Subcutaneous abdominal adipose tissue (tissue), 5 donors: Measurements from ENCODE around the gene UQCR10.
"Not testable (repeated sequence)": the region's sequence is repeated elsewhere in the genome, so short reads cannot be mapped to it uniquely, and the experiment has no call there.

Experiments used
- H3K27ac ChIP-seq: one replicate; pipeline ENCODE4 v1.7.0; 2013; ENCODE audit warnings: low read depth, mild to moderate bottlenecking, inconsistent platforms, low read length, moderate library complexity
- H3K27me3 ChIP-seq, 5 donors: one replicate each; pipeline ENCODE4 v1.7.0; 2013; ENCODE audit warnings: low read length in 5 of 5, inconsistent platforms in 1 of 5; ENCODE audit not compliant: control insufficient read depth in 5 of 5, insufficient read depth in 4 of 5
- H3K36me3 ChIP-seq, 5 donors: one replicate each; pipeline ENCODE4 v1.7.0; 2013; ENCODE audit warnings: low read length in 5 of 5; ENCODE audit not compliant: control insufficient read depth in 5 of 5, insufficient read depth in 5 of 5
- H3K4me1 ChIP-seq, 5 donors: one replicate each; pipeline ENCODE4 v1.7.0; 2013; ENCODE audit warnings: low read length in 5 of 5, mild to moderate bottlenecking in 3 of 5, moderate library complexity in 1 of 5; ENCODE audit not compliant: control insufficient read depth in 5 of 5, insufficient read depth in 5 of 5
- H3K4me3 ChIP-seq, 5 donors: one replicate each; pipeline ENCODE4 v1.7.0; 2013; ENCODE audit warnings: low read length in 5 of 5, low read depth in 1 of 5
- H3K9ac ChIP-seq, 5 donors: one replicate each; pipeline ENCODE4 v1.7.0; 2013; ENCODE audit warnings: low read length in 5 of 5, mild to moderate bottlenecking in 4 of 5, moderate library complexity in 3 of 5
- H3K9me3 ChIP-seq, 5 donors: one replicate each; pipeline ENCODE4 v1.7.0; 2013; ENCODE audit warnings: low read length in 5 of 5; ENCODE audit not compliant: control insufficient read depth in 5 of 5
- donor health status: healthy.
- donor health status: healthy.
- donor health status: healthy.
- donor health status: healthy.
- donor health status: healthy.

The UQCR10 gene

DNA sequence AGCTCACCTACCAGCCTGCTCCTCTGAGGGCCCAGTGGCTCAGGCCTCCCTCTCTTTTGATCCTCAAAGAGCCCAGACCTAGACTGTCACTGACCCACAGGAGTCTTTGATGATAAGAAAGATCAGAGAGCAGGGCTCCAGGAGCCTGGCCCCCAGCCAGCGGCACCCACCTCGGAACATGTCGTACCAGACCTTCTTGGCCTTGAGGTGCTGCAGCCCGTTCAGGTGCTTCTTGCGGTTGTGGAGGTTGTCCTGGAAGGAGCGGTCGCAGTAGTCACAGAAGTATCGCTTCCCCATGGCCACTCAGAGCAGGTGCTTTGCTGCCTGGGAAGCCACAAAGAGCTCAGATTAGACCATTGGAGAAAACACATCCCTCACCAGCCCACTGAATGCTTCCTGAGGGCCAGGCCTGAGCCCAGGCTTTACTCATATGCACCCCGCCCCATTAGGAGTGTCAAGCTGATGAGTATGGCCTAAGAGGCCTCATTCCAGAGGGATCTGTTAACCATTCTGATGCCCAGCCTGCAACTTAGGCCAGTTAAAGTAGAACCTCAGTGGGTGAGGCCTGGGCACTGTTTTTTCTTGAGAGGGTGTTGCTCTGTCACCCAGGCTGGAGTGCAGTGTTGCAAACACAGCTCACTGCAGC, 18.8 kb upstream of the UQCR10 start:
- no peaks in the 10 kb centered on the region for H3K9me3 ChIP-seq
- peaks cover 0 to 62% (median 36%) of the 10 kb centered on the region in 5 donors for H3K36me3 ChIP-seq
- H3K27ac ChIP-seq: no peak overlapping the region
- H3K4me1 ChIP-seq: peaks cover 0 to 19% (median 10%) of the 10 kb centered on the region in 5 donors
- H3K27me3 ChIP-seq: no peaks in the 10 kb centered on the region
- H3K4me3 ChIP-seq: no peak overlapping the region
- no peak overlapping the region for H3K9ac ChIP-seq

DNA sequence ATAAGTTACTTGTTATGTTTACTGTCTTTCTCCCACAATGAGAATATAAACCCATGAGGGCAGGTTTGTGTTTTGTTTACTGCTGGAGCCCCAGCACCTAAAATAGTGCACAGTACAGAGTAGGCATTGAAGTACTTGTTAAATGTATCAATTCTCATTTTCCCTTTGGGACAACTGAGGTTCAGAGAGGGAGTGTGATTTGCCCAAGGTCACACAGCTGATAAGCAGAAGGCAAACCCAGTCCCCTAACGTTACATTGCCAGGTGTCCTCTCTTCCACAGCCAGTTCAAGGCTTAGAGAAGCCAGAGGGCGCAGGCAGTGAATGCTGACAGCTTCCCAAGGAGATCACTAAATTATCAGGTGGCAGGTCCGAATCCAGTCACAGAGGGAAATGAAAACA, 17.1 kb upstream of the UQCR10 start:
- Histone ChIP-seq H3K4me3 (no peak overlapping the region), H3K9ac (no peak overlapping the region), H3K27ac (no peak overlapping the region), H3K9me3 (no peaks in the 10 kb centered on the region), H3K27me3 (no peaks in the 10 kb centered on the region), H3K4me1 (peaks cover 0 to 25% (median 13%) of the 10 kb centered on the region in 5 donors), H3K36me3 (peaks cover 0 to 60% (median 39%) of the 10 kb centered on the region in 5 donors)

GRCh38 chr22:29750559-29751538, 16.3 kb upstream of the UQCR10 start:
- no peak overlapping the region for H3K4me3 ChIP-seq
- H3K27me3 ChIP-seq: no peaks in the 10 kb centered on the region
- H3K27ac ChIP-seq: no peak overlapping the region
- peaks cover 0 to 52% (median 35%) of the 10 kb centered on the region in 5 donors for H3K36me3 ChIP-seq
- no peak overlapping the region for H3K9ac ChIP-seq
- H3K4me1 ChIP-seq: peaks cover 0 to 20% (median 9%) of the 10 kb centered on the region in 5 donors
- H3K9me3 ChIP-seq: no peaks in the 10 kb centered on the region

- Histone ChIP-seq H3K4me3 (no peak overlapping the region), H3K27ac (no peak overlapping the region), H3K4me1 (peaks cover 0 to 20% (median 9%) of the 10 kb centered on the region in 5 donors), H3K9ac (no peak overlapping the region), H3K27me3 (no peaks in the 10 kb centered on the region), H3K9me3 (no peaks in the 10 kb centered on the region), H3K36me3 (peaks cover 0 to 44% (median 31%) of the 10 kb centered on the region in 5 donors)
Measured at GRCh38 chr22:29751669-29752068, 15.5 kb upstream of the UQCR10 start.

GRCh38 chr22:29753808-29754657, 13.1 kb upstream of the UQCR10 start:
- Histone ChIP-seq H3K27me3 (no peaks in the 10 kb centered on the region), H3K9me3 (no peaks in the 10 kb centered on the region), H3K36me3 (peaks cover 0 to 28% (median 13%) of the 10 kb centered on the region in 5 donors), H3K9ac (no peak overlapping the region), H3K4me1 (peaks cover 0 to 32% (median 20%) of the 10 kb centered on the region in 5 donors), H3K27ac (no peak overlapping the region), H3K4me3 (no peak overlapping the region)

DNA sequence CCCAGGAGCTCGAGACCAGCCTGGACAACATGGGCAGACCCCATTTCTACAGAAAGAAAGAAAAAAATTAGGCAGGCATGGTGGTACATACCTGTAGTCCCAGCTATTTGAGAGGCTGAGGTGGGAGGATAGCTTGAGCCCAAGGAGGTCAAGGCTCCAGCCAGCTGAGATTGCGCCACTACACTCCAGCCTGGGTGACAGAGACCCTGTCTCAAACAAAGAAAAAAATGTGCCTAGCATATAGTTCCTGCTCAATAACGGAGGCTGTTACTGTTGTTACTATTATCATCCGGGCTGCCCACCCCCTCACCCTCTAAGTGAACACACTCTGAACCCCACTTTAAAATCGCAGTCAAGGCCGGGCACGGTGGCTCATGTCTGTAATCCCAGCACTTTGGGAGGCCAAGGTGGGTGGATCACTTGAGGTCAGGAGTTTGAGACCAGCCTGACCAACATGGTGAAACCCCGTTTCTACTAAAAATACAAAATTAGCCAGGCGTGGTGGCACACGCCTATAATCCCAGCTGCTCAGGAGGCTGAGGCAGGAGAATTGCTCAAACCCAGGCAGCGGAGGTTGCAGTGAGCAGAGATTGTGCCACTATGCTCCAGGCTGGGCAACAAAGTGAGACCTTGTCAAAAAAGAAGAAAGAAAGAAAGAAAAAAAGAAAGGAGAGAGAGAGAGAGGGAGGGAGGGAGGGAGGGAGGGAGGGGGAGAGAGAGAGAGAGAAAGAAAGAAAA, 12.3 kb upstream of the UQCR10 start:
- Histone ChIP-seq H3K4me1 (peaks cover 0 to 35% (median 21%) of the 10 kb centered on the region in 5 donors), H3K36me3 (peaks cover 0 to 27% (median 13%) of the 10 kb centered on the region in 5 donors)
- not testable (repeated sequence) for H3K9me3 ChIP-seq, H3K27me3 ChIP-seq, H3K27ac ChIP-seq, H3K9ac ChIP-seq, H3K4me3 ChIP-seq

- Histone ChIP-seq H3K4me3 (no peak overlapping the region), H3K4me1 (peaks cover 0 to 35% (median 21%) of the 10 kb centered on the region in 5 donors), H3K36me3 (peaks cover 0 to 18% (median 8%) of the 10 kb centered on the region in 5 donors), H3K27ac (no peak overlapping the region), H3K27me3 (no peaks in the 10 kb centered on the region), H3K9ac (no peak overlapping the region), H3K9me3 (no peaks in the 10 kb centered on the region)
Measured at GRCh38 chr22:29755889-29756288, 11.3 kb upstream of the UQCR10 start.

DNA sequence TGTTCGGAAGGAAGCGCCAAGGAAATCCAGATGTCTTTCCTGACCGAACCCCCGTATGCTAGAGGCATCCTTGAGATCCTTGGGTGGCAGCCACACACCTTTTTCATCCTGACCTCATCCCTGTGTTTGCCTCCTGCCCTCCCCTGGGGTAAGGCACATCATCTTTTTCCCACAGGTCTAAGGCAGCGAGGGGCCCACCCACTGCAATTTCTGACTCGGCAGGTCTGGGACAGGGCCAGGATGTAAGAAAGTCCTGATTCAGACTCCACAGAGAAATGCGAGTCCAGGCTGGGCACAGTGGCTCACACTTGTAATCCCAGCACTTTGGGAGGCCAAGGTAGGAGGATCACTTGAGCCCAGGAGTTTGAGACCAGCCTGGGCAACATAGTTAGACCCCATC, 10.8 kb upstream of the UQCR10 start:
- Histone ChIP-seq H3K36me3 (peaks cover 0 to 18% (median 8%) of the 10 kb centered on the region in 5 donors), H3K9ac (no peak overlapping the region), H3K27ac (no peak overlapping the region), H3K27me3 (no peaks in the 10 kb centered on the region), H3K9me3 (no peaks in the 10 kb centered on the region), H3K4me1 (peaks cover 0 to 35% (median 21%) of the 10 kb centered on the region in 5 donors), H3K4me3 (no peak overlapping the region)

DNA sequence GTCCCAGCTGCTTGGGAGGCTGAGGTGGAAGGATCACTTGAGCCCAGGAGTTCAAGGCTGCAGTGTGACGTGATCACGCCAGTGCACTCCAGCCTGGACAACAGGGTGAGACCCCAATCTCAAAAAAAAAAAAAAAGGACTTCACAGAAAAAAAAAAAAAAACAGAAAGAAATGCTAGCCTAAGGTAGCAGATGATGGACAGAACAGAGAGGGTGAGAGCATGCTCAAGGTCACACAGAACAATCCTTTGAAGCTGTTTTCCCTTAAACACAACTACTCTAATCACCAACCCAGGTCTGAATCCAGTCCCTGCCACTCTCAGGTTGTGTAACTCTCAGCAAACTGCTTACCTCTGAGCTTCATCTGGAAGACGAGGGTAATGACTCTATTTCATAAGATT, 10.1 kb upstream of the UQCR10 start:
- Histone ChIP-seq H3K36me3 (peaks cover 0 to 15% (median 7%) of the 10 kb centered on the region in 5 donors), H3K27ac (no peak overlapping the region), H3K9ac (no peak overlapping the region), H3K9me3 (no peaks in the 10 kb centered on the region), H3K4me3 (no peak overlapping the region), H3K4me1 (peaks cover 0 to 35% (median 21%) of the 10 kb centered on the region in 5 donors), H3K27me3 (no peaks in the 10 kb centered on the region)
